C1 segment of cervical spinal cord (tissue), 14 donors: ENCODE measurements around the gene SASH1.

Source experiments
- DNase-seq, 14 donors: peaks; one replicate each; lab custom pipeline; 2025; lab: John Stamatoyannopoulos, UW

SASH1 gene

GRCh38 chr6:148493424-148493823, 150.8 kb downstream of the SASH1 start:
- no peak for DNase-seq

- DNase-seq = no peak
Measured at GRCh38 chr6:148494226-148494625, 151.6 kb downstream of the SASH1 start.

- DNase-seq = no peak
Measured at GRCh38 chr6:148495029-148495428, 152.4 kb downstream of the SASH1 start.

- DNase-seq = no peak
Measured at GRCh38 chr6:148497257-148497656, 154.6 kb downstream of the SASH1 start.

GRCh38 chr6:148497717-148498116, 155.1 kb downstream of the SASH1 start:
- no peak for DNase-seq

GRCh38 chr6:148500402-148500801, 157.8 kb downstream of the SASH1 start:
- DNase-seq = no peak

GRCh38 chr6:148501178-148501590, 158.5 kb downstream of the SASH1 start:
- DNase-seq = peak in 1 of 14 donors; percentile 51

GRCh38 chr6:148502083-148502772, 159.6 kb downstream of the SASH1 start:
- no peak for DNase-seq

GRCh38 chr6:148502773-148503135, 160.1 kb downstream of the SASH1 start:
- DNase-seq = no peak

GRCh38 chr6:148503703-148504102, 161.1 kb downstream of the SASH1 start:
- DNase-seq = no peak

GRCh38 chr6:148507774-148508173, 165.1 kb downstream of the SASH1 start:
- no peak for DNase-seq

- DNase-seq = peak in 7 of 14 donors; percentile 30 to 54 (median 39)
Measured at GRCh38 chr6:148508401-148509041, 165.9 kb downstream of the SASH1 start.

- peak in 3 of 14 donors; percentile 43 to 61 (median 58) for DNase-seq
Measured at GRCh38 chr6:148509119-148509799, 166.6 kb downstream of the SASH1 start.

GRCh38 chr6:148509800-148510581, 167.4 kb downstream of the SASH1 start:
- peak in 3 of 14 donors; percentile 41 to 59 (median 58) for DNase-seq

GRCh38 chr6:148513145-148514071, 170.8 kb downstream of the SASH1 start:
- DNase-seq = peak in 5 of 14 donors; percentile 52 to 74 (median 65)

- no peak for DNase-seq
Measured at GRCh38 chr6:148514091-148514845, 171.6 kb downstream of the SASH1 start.

GRCh38 chr6:148516217-148516616, 173.6 kb downstream of the SASH1 start:
- DNase-seq = no peak

- no peak for DNase-seq
Measured at GRCh38 chr6:148516617-148517016, 174.0 kb downstream of the SASH1 start.

- DNase-seq = no peak
Measured at GRCh38 chr6:148517470-148517869, 174.8 kb downstream of the SASH1 start.
